Liver (tissue), 3 donors: ENCODE measurements around the gene LARGE1.

Experiments used
- EGR1 ChIP-seq, 2 donors: IDR thresholded peaks; 2 replicates each; pipeline ENCODE4 v1.6.1; 2016 to 2018; ENCODE audit warnings: antibody characterized with exemption in 2 of 2, low read depth in 2 of 2
- GABPA ChIP-seq, 2 donors: IDR thresholded peaks in 1 of 2; conservative IDR thresholded peaks in 1 of 2; 2 replicates each; pipeline ENCODE4 v1.6.1; 2016; ENCODE audit warnings: antibody characterized with exemption in 2 of 2, mild to moderate bottlenecking in 1 of 2, moderate library complexity in 1 of 2
- HNF4G ChIP-seq: IDR thresholded peaks from 2 replicates; pipeline ENCODE4 v1.6.1; 2016; ENCODE audit warnings: antibody characterized with exemption
- NR2F2 ChIP-seq: IDR thresholded peaks from 2 replicates; pipeline ENCODE4 v1.6.1; 2016; ENCODE audit warnings: antibody characterized with exemption
- RAD21 ChIP-seq, 2 donors: IDR thresholded peaks; 2 replicates each; pipeline ENCODE4 v1.6.1; 2016; ENCODE audit warnings: antibody characterized with exemption in 2 of 2, mild to moderate bottlenecking in 2 of 2
- RXRA ChIP-seq, 2 donors: IDR thresholded peaks; 2 replicates each; pipeline ENCODE4 v1.6.1; 2017 to 2018; ENCODE audit warnings: antibody characterized with exemption in 2 of 2, mild to moderate bottlenecking in 1 of 2
- TAF1 ChIP-seq: conservative IDR thresholded peaks from 2 replicates; pipeline ENCODE4 v1.6.1; 2016; ENCODE audit warnings: antibody characterized with exemption, mild to moderate bottlenecking
- YY1 ChIP-seq: IDR thresholded peaks from 2 replicates; pipeline ENCODE4 v1.6.1; 2016; ENCODE audit warnings: antibody characterized with exemption, mild to moderate bottlenecking
- TF ChIP-seq, protein P1 (sequence below): fragments of 150-350 bp; IDR thresholded peaks from 2 replicates; pipeline ENCODE4 v1.5.1; 2017; ENCODE audit warnings: improper control_type of control experiment, low read depth, low read length; ENCODE audit not compliant: missing input control
- TF ChIP-seq, protein P2 (sequence below): IDR thresholded peaks from 2 replicates; pipeline ENCODE4 v1.6.1; 2016; ENCODE audit warnings: antibody characterized with exemption, mild to moderate bottlenecking
- TF ChIP-seq, protein P3 (sequence below): IDR thresholded peaks from 2 replicates; pipeline ENCODE4 v1.6.1; 2016; ENCODE audit warnings: antibody characterized with exemption
- TF ChIP-seq, protein P4 (sequence below): IDR thresholded peaks from 2 replicates; pipeline ENCODE4 v1.6.1; 2016; ENCODE audit warnings: antibody characterized with exemption
- donor health status: healthy.
- donor health status: healthy.

DNA sequence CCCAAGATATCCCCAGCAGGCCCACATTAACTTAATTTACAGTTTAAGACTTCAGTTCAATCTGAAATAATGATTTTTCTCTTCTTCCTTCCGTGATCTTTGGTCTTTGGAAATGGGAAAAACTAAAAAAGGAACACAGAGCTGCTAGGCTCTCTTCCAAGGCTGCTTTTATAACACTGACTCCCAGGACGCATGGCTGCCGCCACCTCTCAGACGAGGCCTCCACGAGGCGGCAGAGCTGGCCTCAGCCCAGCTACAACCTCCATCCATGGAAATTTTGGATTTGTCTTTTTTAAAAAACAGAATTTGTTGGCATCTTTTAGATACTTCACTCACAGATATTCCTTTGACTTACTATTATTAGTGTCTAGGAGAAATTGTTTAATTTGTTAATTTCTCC, 476.6 kb downstream of the LARGE1 start:
- TF ChIP-seq, protein P1, sequence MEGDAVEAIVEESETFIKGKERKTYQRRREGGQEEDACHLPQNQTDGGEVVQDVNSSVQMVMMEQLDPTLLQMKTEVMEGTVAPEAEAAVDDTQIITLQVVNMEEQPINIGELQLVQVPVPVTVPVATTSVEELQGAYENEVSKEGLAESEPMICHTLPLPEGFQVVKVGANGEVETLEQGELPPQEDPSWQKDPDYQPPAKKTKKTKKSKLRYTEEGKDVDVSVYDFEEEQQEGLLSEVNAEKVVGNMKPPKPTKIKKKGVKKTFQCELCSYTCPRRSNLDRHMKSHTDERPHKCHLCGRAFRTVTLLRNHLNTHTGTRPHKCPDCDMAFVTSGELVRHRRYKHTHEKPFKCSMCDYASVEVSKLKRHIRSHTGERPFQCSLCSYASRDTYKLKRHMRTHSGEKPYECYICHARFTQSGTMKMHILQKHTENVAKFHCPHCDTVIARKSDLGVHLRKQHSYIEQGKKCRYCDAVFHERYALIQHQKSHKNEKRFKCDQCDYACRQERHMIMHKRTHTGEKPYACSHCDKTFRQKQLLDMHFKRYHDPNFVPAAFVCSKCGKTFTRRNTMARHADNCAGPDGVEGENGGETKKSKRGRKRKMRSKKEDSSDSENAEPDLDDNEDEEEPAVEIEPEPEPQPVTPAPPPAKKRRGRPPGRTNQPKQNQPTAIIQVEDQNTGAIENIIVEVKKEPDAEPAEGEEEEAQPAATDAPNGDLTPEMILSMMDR, result no peak
- TF ChIP-seq YY1, result no peak
- TF ChIP-seq, protein P2, sequence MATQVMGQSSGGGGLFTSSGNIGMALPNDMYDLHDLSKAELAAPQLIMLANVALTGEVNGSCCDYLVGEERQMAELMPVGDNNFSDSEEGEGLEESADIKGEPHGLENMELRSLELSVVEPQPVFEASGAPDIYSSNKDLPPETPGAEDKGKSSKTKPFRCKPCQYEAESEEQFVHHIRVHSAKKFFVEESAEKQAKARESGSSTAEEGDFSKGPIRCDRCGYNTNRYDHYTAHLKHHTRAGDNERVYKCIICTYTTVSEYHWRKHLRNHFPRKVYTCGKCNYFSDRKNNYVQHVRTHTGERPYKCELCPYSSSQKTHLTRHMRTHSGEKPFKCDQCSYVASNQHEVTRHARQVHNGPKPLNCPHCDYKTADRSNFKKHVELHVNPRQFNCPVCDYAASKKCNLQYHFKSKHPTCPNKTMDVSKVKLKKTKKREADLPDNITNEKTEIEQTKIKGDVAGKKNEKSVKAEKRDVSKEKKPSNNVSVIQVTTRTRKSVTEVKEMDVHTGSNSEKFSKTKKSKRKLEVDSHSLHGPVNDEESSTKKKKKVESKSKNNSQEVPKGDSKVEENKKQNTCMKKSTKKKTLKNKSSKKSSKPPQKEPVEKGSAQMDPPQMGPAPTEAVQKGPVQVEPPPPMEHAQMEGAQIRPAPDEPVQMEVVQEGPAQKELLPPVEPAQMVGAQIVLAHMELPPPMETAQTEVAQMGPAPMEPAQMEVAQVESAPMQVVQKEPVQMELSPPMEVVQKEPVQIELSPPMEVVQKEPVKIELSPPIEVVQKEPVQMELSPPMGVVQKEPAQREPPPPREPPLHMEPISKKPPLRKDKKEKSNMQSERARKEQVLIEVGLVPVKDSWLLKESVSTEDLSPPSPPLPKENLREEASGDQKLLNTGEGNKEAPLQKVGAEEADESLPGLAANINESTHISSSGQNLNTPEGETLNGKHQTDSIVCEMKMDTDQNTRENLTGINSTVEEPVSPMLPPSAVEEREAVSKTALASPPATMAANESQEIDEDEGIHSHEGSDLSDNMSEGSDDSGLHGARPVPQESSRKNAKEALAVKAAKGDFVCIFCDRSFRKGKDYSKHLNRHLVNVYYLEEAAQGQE, result no peak
- no peak for TF ChIP-seq EGR1 (IDR thresholded peaks at IDR 0.05; ENCODE audit: low read depth in 2 of 2)
- TF ChIP-seq, protein P3, sequence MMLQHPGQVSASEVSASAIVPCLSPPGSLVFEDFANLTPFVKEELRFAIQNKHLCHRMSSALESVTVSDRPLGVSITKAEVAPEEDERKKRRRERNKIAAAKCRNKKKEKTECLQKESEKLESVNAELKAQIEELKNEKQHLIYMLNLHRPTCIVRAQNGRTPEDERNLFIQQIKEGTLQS, result no peak
- TF ChIP-seq GABPA (IDR thresholded peaks at IDR 0.05 in 1 of 2, conservative IDR thresholded peaks at IDR 0.05 in 1 of 2), result no peak
- TF ChIP-seq RAD21 (IDR thresholded peaks at IDR 0.05), result no peak
- TF ChIP-seq TAF1, result no peak
- TF ChIP-seq, protein P4, sequence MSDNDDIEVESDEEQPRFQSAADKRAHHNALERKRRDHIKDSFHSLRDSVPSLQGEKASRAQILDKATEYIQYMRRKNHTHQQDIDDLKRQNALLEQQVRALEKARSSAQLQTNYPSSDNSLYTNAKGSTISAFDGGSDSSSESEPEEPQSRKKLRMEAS, result no peak
- no peak for TF ChIP-seq RXRA (IDR thresholded peaks at IDR 0.05)
- no peak for TF ChIP-seq HNF4G
- no peak for TF ChIP-seq NR2F2
